H1 (cell line): ENCODE data around the gene MCF2L. TPM values are rescaled to one million over a fixed set of nuclear protein-coding genes. Genes with fewer than 3 reads are reported as not detected.

Experiments used
- BCL11A ChIP-seq, 2 experiments: IDR thresholded peaks; one replicate each; pipeline ENCODE4 v1.6.1; 2011; ENCODE audit warnings: low read depth in 2 of 2, low read length in 2 of 2, mild to moderate bottlenecking in 2 of 2
- BRCA1 ChIP-seq: IDR thresholded peaks from 2 replicates; pipeline ENCODE4 v1.6.1; 2012; ENCODE audit warnings: low read depth, low read length, improper control_type of control experiment
- CHD1 ChIP-seq: IDR thresholded peaks from 2 replicates; pipeline ENCODE4 v1.6.1; 2012; ENCODE audit warnings: low read depth, low read length, improper control_type of control experiment
- JUND ChIP-seq: IDR thresholded peaks from 2 replicates; pipeline ENCODE4 v1.6.1; 2011; ENCODE audit warnings: mild to moderate bottlenecking, improper control_type of control experiment, low read length
- POU5F1 ChIP-seq: IDR thresholded peaks from 2 replicates; pipeline ENCODE4 v1.6.1; 2011; ENCODE audit warnings: low read depth, mild to moderate bottlenecking, low read length, moderate library complexity
- polyA plus RNA-seq, 7 experiments: library from polyadenylated mRNA; depleted of rRNA in 3 of 7; stranded (reverse) in 5 of 7; unstranded in 2 of 7; fragments of >200 nt in 5 of 7; fragments of 200-250 nt in 2 of 7; gene quantifications; 1 replicate in 5 of 7; 2 replicates in 1 of 7; 4 replicates in 1 of 7; pipeline versions ENCODE4 v1.2.1 to v1.2.3, GENCODE V29; 2011 to 2013; ENCODE audit warnings: missing spikeins in 2 of 7, mixed read lengths in 2 of 7
- total RNA-seq: library from RNA; stranded (reverse); fragmentation: NEBNext Ultra II Directional; extraction: Animal tissue kit (Norgen Biotek cat#: 25700); gene quantifications from 2 replicates; pipeline ENCODE4 v1.2.1, GENCODE V29; 2021
- TF ChIP-seq, protein P1 (sequence below): fragments of 300-600 bp; sonication (generic); IDR thresholded peaks from 2 replicates; pipeline ENCODE4 v1.7.1; 2012; ENCODE audit warnings: low read length, moderate library complexity, mild to moderate bottlenecking, inconsistent platforms; ENCODE audit not compliant: insufficient replicate concordance

MCF2L gene
- total and polyA plus RNA-seq, 2 of the 8 experiments (the other 6 are each of a cell fraction or from before 2014, with no cell fraction given), result 10.1 to 24.4 TPM

DNA sequence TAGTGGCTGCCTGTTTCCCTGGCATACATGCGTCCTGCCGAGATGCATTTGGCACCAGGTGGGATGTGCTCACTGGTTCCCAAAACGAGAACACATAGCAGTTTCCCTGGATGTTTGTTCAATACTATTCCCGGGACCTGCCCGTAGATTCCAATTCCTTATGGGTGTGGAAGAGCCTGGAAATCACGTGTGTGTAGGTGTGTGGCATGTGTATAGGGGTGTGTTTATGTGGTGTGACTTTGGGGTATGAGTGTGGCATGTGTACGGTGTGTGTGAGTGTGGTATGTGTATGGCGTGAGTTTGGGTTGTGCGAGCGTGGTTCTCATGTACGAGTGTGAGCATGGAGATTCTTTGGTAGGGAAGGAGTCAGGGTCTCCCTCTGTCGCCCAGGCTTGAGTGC, 133.7 kb downstream of the MCF2L start (continued):
- TF ChIP-seq, protein P1, sequence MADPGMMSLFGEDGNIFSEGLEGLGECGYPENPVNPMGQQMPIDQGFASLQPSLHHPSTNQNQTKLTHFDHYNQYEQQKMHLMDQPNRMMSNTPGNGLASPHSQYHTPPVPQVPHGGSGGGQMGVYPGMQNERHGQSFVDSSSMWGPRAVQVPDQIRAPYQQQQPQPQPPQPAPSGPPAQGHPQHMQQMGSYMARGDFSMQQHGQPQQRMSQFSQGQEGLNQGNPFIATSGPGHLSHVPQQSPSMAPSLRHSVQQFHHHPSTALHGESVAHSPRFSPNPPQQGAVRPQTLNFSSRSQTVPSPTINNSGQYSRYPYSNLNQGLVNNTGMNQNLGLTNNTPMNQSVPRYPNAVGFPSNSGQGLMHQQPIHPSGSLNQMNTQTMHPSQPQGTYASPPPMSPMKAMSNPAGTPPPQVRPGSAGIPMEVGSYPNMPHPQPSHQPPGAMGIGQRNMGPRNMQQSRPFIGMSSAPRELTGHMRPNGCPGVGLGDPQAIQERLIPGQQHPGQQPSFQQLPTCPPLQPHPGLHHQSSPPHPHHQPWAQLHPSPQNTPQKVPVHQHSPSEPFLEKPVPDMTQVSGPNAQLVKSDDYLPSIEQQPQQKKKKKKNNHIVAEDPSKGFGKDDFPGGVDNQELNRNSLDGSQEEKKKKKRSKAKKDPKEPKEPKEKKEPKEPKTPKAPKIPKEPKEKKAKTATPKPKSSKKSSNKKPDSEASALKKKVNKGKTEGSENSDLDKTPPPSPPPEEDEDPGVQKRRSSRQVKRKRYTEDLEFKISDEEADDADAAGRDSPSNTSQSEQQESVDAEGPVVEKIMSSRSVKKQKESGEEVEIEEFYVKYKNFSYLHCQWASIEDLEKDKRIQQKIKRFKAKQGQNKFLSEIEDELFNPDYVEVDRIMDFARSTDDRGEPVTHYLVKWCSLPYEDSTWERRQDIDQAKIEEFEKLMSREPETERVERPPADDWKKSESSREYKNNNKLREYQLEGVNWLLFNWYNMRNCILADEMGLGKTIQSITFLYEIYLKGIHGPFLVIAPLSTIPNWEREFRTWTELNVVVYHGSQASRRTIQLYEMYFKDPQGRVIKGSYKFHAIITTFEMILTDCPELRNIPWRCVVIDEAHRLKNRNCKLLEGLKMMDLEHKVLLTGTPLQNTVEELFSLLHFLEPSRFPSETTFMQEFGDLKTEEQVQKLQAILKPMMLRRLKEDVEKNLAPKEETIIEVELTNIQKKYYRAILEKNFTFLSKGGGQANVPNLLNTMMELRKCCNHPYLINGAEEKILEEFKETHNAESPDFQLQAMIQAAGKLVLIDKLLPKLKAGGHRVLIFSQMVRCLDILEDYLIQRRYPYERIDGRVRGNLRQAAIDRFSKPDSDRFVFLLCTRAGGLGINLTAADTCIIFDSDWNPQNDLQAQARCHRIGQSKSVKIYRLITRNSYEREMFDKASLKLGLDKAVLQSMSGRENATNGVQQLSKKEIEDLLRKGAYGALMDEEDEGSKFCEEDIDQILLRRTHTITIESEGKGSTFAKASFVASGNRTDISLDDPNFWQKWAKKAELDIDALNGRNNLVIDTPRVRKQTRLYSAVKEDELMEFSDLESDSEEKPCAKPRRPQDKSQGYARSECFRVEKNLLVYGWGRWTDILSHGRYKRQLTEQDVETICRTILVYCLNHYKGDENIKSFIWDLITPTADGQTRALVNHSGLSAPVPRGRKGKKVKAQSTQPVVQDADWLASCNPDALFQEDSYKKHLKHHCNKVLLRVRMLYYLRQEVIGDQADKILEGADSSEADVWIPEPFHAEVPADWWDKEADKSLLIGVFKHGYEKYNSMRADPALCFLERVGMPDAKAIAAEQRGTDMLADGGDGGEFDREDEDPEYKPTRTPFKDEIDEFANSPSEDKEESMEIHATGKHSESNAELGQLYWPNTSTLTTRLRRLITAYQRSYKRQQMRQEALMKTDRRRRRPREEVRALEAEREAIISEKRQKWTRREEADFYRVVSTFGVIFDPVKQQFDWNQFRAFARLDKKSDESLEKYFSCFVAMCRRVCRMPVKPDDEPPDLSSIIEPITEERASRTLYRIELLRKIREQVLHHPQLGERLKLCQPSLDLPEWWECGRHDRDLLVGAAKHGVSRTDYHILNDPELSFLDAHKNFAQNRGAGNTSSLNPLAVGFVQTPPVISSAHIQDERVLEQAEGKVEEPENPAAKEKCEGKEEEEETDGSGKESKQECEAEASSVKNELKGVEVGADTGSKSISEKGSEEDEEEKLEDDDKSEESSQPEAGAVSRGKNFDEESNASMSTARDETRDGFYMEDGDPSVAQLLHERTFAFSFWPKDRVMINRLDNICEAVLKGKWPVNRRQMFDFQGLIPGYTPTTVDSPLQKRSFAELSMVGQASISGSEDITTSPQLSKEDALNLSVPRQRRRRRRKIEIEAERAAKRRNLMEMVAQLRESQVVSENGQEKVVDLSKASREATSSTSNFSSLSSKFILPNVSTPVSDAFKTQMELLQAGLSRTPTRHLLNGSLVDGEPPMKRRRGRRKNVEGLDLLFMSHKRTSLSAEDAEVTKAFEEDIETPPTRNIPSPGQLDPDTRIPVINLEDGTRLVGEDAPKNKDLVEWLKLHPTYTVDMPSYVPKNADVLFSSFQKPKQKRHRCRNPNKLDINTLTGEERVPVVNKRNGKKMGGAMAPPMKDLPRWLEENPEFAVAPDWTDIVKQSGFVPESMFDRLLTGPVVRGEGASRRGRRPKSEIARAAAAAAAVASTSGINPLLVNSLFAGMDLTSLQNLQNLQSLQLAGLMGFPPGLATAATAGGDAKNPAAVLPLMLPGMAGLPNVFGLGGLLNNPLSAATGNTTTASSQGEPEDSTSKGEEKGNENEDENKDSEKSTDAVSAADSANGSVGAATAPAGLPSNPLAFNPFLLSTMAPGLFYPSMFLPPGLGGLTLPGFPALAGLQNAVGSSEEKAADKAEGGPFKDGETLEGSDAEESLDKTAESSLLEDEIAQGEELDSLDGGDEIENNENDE, result no peak
- TF ChIP-seq BCL11A (IDR thresholded peaks at IDR 0.05; ENCODE audit: low read depth in 2 of 2, low read length in 2 of 2), result no peak
- TF ChIP-seq POU5F1, result no peak
- TF ChIP-seq JUND, result no peak
- no peak for TF ChIP-seq CHD1
- TF ChIP-seq BRCA1, result no peak
